ENCODE results near the gene CORO2B.

CORO2B gene

DNA sequence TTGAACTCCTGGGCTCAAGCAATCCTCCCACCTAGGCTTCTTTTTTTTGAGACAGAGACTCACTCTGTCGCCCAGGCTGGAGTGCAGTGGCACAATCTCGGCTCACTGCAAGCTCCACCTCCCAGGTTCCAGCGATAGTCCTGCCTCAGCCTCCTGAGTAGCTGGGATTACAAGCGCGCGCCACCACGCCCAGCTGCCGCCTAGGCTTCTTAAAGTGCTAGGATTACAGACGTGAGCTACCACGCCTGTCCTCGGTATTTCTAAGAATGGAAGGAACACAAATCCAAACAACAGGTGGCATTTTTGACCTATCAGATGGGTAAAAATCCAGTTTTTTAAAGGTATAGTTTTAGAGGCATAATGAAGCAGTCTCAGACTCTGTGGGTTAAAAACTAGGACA lies 128.1 kb downstream of the CORO2B start:
- DNase-seq = no peak

DNA sequence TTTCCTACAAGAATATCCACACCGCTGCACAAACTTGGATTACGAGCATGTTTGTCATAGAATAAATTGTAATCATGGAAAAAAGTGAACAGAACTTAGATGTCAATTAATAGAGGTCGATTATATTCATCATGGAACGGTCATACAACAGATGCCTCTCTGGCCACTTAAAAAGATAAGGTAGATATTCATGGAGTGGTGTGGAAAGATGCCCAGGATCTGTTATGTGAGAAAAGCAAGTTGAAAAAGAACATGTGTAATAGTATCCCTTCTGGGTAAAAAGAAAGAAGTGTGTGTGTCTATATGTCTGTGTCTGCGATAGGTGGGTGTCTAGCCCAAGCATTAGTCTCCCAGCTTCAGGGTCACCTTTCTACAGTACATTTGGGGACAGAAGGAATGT lies 128.6 kb downstream of the CORO2B start:
- no peak for DNase-seq

DNA sequence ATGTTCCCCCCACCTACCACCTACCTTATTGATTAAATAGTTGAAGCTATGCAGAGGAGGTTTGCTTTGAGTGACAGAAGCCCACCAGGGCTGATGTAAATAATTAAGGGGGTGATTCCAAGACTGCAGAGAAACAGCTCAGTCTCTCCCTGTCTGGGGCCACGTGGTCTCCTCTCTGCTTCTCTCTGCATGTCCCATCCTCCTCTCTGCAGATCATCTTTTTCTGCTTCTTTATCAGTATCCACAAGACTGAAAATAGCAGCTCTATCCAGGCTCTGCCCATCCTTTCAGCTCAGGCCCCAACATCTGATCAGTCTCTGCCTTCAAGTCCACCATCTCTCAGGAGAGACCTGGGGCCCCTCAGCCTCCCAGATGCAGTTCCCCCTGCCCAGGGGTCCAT lies 131.1 kb downstream of the CORO2B start:
- no peak for DNase-seq

DNA sequence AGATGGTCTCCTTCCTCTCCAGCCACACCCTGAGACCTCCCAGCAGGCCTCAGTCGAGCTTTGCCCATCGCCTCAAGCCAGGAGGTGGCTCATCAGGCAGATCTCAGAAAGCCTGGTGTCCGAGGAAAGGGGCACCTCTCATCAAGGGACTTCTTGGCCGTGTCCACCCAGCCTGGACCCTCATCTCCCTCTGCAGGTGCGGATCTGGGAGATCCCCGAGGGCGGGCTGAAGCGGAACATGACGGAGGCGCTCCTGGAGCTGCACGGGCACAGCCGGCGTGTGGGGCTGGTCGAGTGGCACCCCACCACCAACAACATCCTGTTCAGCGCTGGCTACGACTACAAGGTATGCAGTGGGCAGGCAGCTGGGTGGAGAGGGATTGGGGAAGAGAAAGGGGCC lies 131.7 kb downstream of the CORO2B start:
- DNase-seq = no peak

DNA sequence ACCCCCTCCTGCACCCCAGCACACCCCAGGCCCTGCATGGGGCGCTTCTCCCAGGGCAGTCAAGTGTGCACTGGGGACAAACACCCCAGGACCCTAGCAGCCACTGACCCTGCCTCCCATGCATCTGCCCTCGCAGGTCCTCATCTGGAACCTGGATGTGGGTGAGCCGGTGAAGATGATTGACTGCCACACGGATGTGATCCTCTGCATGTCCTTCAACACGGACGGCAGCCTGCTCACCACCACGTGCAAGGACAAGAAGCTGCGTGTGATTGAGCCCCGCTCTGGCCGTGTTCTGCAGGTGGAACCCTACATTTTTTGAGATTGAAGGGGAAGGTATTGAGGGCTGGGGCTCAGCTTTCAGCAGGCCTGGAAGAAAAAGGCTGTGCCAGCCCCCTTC lies 132.6 kb downstream of the CORO2B start:
- no peak for DNase-seq

DNA sequence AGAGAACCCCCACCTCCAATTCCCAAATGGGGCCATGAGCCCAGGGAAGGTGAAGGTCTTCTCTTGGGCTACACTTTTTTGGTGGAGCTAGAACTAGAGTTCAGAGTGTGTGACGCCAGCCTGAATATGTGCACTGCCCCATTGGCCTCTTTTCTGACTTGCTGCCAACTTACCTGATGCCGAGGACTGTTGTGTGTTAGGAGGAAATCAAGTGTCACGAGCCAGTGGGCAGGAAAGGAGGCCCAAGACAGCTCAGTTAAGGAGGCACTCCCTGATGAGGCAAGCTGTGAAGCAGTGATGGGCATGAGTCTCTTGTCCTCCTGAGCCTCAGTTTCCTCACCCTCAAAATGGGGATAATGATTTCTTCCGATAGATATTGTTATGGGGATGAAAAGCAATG lies 134.1 kb downstream of the CORO2B start:
- no peak for DNase-seq

DNA sequence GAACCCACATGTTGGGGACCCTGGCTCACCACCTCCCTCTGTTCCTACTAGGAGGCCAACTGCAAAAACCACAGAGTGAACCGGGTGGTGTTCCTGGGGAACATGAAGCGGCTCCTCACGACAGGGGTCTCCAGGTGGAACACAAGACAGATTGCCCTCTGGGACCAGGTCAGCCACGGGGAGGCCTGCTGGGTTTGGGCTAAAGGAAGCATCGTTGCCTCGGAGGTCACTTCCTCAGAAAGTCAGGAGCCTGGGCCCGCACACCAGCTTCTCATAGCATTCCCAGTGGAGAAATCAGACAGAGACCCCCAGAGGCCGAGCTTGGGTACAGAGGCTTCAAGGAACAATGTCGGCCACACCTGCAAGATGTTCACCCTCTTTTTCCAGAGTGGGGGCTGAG lies 135.1 kb downstream of the CORO2B start:
- DNase-seq = no peak

DNA sequence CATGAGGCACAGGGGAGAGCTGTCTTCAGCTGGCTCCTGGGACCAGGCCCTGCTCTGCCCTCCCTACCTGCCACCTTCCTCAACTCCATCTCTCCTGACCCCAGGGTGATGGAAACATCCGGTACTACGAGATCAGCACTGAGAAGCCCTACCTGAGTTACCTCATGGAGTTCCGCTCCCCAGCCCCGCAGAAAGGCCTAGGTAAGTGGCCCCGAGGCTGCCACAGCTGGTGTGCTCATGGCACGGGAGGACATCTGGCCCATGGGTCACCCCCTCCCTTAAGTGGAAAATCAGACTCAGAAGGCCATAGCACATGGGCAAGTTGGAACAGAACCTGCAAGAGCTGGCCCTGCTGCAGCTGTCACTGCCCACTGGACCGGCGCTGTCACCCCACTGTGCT lies 136.3 kb downstream of the CORO2B start:
- DNase-seq = no peak

DNA sequence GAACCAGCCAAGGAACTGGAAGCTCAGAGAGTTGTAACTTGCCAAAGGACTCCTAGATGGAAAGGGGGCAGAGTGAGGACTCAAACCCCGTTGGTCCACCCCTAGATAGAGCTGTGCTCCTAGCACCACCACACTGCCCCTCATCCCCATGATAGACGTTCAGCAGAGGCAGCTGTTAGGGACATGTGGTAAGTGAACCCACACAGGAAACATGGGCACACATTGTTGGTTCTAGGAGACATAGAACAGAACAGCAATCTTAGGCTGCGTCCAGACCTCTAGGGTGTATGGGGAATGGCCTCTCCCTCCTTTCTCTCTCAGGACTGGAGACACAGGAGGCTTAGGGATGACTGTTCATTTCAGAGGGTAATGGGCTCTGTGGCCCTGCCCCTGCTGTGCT lies 139.2 kb downstream of the CORO2B start:
- DNase-seq = no peak

DNA sequence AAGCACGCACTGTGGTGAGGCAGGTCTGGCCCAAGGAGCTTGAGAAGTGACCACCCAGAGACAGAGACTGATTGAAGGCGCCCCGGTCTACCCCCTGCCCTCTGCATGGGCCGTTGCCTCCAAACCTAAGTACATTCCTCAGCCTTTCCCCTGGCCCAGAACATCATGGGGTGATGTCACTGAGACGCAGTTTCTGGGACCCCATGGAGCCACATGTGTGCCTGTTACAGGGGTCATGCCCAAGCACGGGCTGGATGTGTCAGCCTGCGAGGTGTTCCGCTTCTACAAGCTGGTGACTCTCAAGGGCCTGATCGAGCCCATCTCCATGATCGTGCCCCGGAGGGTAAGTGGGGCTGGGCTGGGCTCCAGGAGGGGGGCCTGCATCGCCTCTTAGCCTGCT lies 139.7 kb downstream of the CORO2B start:
- DNase-seq = no peak

DNA sequence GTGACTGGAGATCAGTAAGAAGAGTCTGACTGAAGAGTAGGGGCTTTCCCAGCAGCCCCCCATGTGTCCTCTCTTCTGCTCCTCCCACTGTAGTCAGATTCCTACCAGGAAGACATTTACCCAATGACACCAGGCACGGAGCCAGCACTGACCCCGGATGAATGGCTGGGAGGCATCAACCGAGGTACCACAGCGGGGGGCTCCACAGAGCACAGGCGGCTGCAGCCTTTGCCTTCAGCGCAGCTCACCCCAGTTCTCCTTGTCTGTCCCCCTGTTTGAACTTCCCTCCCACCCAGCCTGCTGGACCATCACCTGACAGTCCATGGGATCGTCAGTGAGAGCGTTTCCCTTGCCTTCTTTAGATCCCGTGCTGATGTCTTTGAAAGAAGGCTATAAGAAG lies 140.3 kb downstream of the CORO2B start:
- DNase-seq = no peak

DNA sequence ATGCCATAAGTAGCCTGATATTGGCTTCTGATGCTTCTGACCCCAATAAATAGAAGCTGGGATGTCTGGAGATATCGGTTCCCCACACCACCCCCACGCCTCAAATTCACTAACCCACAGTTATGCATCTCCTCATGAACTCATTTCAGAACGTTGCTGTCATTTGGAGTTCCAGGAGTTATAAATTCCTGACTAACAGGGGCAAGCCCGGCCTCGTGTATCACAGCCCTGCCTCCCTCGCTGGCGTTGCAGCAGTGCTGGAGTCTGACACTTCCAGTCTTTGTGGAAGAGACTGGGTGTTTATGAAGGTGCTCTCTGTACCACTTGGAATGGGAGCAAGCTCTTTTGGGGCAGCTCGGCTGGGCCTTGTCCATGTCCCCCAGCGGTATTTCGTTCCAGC lies 140.9 kb downstream of the CORO2B start:
- DNase-seq = no peak

DNA sequence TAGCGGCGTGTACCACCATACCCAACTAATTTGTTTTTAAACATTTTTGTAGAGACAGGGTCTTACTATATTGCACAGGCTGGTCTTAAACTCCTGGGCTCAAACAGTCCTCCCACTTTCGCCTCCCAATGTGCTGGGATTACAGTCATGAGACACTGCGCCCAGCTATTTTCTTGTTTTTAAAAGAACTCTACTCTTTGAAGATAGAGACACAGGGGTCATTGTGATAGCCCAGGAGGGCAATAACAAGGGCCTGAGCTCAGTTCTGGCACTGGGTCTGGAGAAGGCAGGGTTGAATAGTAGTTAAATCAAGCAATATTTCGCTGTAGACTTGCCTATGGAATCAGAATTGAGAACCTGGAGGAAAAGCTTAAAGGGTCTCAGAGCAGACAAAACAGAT lies 143.1 kb downstream of the CORO2B start:
- no peak for DNase-seq

DNA sequence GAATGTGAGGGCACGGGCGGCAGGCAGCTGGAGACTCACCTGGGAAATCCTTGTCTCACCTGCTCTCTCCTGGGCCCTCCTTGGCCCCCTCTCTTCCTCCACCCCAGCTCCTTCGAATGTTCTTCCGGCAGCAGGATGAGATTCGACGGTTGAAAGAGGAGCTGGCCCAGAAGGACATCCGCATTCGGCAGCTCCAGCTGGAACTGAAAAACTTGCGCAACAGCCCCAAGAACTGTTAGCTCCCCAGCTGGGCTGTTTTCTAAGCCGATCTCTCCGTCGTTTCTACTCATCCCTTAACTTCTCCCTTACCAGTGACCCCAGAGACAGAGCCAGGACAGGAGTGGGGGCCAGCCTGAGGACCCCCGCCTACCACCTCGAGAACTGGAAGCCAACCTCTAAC lies 146.9 kb downstream of the CORO2B start:
- no peak for DNase-seq

DNA sequence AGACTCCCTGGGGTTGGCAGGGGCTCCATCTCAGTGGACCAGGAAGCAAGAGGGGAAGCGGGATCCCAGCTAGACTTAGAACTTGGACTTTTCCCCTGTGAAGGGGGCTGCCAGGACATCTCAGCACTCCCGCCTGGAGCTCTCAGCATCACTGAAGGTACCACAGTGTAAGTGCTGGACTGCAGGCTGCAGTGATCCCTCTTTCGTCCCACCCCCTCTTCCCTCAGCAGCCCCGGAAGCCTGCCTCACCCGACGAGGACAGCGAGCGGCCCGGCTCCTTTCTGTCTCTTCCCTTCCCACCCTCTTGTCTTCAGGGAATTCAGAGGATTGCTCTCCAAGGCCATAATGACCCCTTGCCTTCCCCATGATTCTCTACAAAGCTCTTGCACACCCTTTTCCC lies 147.5 kb downstream of the CORO2B start:
- DNase-seq = no peak

DNA sequence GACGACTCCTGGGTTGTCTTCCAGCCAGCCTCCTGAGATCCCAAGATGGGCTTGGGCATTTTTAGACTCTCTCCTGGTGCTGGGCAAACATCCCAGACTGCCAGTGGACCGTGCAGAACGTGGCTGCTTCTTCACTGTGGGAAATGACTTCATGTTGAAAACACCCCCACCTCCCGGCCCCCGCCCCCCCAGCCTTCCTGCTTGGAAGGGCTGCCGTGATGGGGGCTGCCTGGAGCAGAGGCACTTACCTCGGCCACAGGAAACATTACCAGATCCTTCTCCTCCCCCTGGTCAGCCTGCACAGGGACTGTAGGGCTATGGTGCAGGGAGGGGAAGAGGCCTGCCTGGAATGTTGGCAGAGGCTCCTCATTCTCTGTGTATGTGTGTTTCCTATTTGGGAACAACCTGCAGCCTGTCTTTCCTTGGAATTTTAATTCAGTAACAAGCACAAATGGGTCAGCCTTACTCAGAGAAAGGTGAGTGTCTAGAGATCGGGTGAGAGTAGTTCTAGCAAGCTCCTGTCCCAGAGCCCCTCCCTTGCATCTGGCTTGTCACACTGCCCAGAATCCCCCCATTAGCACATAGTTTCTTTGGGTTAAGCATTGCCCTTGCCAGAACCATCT lies 151.1 kb downstream of the CORO2B start:
- no peak for DNase-seq

DNA sequence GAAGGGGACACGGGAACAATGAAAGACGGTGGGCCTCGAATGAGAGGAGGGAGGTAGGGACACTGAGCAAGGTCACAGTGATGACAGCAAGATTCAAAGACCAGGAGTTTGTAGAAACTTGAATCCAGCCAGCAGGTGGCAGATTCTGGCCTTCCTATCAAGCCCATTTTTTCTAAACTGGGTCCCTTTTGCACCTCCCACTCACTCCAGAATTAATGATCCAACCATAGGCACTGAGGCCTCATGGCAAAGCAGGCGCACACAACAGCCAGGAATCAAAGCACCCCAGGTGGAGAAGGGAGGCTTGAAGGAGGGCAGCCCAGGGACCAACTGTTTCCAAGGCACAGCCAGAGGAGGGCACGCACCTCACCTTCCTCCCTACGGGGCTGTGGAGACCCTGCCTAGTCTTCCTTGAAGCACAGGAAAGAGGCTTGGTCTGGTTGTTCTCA lies 151.7 kb downstream of the CORO2B start:
- peak; percentile 13 to 37 for DNase-seq

DNA sequence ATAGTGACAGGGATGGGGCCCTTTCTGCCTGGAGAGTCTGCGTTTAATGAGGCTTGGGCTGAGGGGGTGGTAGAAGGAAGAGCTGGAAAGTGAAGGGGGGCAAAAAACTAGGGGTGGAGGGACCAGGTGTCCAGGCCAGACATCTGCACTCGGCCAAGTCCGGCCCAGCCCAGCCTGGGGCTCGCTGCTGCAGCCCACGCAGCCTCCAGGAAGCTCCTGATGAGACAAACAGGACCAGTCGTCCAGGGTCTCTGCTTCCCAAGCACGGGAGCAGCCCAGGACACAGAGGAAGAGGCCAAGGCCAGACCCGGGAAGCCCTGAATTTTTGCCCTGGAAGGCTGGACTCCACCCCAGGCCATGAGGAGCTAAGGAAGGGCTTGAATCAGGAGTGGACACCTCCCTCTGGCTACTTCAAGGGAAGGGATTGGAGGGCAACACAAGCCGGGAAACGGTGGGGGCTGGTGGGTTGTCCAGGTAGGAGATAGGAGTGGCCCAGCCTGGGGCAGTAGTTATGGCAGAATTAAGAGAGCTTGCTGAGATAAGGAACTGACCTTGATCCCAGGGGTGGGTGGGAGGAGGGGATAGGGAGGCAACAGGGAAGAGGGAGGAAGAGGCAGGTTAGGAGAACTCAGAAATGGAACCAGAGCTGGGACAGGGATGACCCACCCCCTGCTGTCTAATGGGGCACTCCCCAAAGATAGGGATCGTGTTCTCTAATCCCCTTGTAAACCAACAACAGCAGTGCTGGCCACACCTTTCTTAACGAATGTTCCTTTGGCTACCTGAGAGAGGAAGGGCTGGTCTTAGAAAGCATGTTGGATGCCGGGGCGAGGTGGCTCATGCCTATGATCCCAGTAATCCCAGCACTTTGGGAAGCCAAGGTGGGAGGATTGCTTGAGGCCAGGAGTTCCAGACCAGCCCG lies 152.4 kb downstream of the CORO2B start:
- no peak for DNase-seq

DNA sequence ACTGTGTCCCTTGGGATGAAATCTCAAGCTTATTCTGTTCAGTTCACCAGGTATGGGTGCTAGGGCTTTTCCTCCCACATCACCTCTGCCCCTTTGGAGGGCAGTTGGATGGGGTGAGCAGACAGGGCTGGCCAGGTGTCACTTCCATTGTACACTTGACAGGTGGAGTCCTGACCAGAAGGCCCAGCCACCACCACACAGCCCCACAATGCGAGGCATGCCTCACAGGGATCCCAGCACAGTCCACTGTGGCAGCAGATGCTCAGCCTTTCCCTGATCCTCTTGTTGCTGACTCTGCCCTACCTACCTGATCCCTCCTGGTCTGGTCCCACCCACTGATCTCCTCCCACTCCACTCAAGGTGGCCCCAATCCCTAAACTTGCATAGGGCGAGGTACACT lies 153.7 kb downstream of the CORO2B start:
- no peak for DNase-seq

DNA sequence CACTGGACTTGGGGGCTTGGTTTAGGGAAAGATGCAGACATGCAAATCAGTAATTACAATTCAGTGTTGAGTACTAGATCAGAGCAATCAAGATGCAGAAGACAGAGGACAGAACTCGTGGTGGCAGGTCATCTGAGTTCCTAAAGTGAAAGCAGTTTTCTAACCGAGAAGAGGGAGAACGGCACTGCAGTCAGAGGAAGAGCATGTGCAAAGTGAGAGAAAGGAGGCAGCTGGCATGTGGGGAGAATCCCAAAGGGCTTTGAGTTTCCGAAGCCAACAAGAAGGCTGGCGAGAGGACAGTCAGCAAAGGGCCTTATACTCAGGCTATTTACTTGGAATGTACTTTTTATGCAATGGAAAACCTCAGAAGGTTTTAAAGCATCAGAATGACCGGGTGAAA lies 154.9 kb downstream of the CORO2B start:
- DNase-seq = no peak

DNA sequence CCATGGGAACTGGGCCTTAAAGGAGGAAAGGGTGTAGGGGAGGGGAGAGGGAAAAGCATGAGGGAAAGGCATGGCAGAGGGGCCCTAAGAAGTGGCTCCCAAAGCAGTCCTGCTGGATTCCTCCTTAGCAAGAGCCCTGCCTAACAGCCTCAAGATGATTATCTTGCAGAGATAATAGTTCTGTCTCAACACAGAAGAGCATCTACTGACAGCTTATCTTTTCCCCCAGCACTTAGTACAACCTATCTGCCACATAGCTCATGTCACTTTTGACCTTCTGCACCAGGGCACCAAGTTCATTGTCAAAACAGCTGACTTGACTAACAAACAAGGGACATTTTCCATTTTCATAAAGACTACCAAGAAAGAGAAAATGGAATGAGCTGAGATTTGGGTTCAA lies 155.6 kb downstream of the CORO2B start:
- no peak for DNase-seq

DNA sequence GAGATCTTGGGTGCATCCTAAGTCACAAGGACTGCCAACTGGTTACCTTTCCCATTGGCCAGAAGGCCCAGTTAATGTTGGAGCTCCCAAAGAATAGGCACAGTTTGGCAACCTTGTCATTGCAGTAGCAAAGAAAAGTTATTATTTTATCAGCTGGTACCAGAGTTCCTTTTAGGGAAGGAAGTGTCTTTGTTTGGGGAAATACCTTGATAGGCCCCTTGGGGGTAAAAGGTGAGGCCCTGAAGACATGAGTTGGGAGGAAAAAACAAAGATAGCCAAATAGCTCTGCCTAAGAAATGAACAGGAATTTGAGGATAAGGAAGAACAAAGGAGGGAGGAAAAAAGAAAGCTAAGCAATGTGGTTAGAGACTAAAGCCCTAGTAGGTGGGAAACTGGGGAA lies 156.1 kb downstream of the CORO2B start:
- DNase-seq = no peak

DNA sequence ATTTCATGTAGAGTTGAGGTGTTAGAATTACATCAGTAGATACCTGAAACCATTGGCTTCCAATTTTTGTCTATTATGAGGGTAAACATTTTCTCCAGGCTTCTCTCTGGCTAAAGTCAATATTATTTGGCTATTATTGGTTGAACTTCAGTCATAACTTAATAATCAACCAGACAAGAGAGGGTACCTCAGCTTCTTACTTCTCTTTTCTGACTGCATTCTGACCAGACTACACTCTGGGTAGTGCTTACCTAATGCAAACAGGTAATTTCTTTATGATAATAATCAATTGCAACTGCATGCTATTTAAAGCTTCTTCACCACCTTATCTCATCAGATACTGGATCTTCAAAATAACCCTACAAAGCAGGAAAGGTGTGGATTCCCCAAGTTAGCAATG lies 156.8 kb downstream of the CORO2B start:
- no peak for DNase-seq

DNA sequence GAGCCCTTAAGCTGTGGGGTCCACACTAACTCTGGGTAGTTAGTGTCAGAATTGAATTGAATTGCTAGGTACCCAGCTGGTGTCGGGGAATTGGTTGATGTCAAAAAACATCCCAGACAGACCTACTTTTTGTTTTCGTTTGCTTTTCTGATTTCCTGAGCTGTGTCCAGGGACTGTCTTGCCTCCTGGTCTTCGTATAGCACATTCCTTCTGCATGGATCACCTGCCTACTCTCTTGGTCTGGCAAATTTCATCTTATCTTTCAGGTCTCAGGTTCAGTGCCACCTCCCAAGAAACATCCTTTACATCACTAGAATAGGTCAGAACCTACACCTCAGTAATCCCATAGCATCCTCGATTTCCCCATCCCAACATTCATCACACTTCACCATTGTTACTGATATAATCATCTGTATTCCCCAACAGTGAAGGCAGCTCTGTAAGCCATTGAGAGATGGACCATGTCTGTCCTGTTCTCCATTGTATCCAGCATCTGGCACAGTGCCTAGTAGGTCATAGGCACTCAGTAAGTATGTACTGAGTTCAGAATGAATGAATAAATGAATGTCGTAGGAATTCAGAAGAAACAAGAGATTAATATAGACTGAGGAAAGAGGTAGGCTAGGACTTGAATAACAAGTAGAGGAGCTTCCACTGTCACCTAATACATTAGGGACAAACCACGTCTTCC lies 160.7 kb downstream of the CORO2B start:
- DNase-seq = no peak

Measured in SW 1271 (cell line).